Epithelial cell of prostate (primary cell): Measurements from ENCODE around the gene PARVB.

Source experiments
- DNase-seq: peaks from one replicate; pipeline ENCODE4 v3.0.0-alpha.2; 2011; ENCODE audit warnings: low read depth, low spot score
- H3K27ac ChIP-seq: fragments of 450-650 bp; 2 replicates; pipeline ENCODE4 v1.5.1; 2017; ENCODE audit warnings: mild to moderate bottlenecking

The PARVB gene

DNA sequence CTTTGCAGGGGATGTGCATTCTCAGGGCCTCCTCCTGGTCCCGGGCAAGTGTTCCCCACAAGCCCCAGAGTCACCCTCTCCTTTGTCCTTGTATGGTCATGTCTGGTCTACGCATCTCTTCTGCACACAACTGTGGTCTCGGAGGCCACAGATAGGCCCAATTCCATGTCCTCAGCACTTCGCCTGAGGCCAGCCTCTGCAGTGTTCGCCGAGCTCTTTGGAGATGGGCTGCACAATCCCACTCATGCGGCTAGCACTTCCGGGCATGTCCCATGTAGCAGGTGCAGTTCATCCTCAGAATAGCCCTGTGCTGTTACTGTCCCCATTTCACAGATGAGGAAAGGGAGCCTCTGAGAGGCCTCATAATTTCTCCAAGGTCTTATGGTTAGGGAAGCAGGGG lies 164.2 kb downstream of the PARVB start:
- DNase-seq: no peak
- no peak overlapping the region for H3K27ac ChIP-seq

- H3K27ac ChIP-seq: no peak overlapping the region
- no peak for DNase-seq
Measured at GRCh38 chr22:44188986-44189630, 165.0 kb downstream of the PARVB start.

DNA sequence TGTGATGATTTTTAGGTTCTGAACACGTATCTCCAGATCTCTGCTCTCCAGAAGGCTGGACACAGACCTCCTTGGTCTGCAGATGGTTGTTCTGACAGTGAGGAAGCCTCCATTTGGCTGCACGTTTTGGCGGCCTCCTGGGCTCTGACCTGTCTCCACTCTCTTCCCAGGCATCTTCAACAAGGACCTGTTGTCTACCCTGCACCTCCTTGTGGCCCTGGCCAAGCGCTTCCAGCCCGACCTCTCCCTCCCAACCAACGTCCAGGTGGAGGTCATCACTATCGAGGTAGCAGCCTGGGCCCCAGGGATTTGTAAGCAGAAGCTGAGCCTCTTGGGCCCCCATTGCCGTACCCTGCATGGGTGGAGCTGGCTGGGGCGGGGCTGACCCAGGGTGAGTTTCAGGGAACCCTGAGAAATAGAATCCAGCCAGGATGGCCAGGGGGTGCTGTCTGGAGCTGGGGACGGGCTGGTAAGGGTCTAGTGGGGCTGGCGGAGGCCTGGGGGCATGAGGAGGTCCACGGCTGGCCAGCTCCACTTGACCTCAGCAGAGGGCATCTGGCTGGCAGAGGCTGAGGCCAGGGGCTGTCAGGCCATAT lies 166.4 kb downstream of the PARVB start:
- no peak for DNase-seq
- no peak overlapping the region for H3K27ac ChIP-seq

- H3K27ac ChIP-seq: no peak overlapping the region
- DNase-seq: no peak
Measured at GRCh38 chr22:44191036-44191454, 166.9 kb downstream of the PARVB start.

GRCh38 chr22:44192098-44192815 lies 168.2 kb downstream of the PARVB start:
- H3K27ac ChIP-seq: no peak overlapping the region

DNA sequence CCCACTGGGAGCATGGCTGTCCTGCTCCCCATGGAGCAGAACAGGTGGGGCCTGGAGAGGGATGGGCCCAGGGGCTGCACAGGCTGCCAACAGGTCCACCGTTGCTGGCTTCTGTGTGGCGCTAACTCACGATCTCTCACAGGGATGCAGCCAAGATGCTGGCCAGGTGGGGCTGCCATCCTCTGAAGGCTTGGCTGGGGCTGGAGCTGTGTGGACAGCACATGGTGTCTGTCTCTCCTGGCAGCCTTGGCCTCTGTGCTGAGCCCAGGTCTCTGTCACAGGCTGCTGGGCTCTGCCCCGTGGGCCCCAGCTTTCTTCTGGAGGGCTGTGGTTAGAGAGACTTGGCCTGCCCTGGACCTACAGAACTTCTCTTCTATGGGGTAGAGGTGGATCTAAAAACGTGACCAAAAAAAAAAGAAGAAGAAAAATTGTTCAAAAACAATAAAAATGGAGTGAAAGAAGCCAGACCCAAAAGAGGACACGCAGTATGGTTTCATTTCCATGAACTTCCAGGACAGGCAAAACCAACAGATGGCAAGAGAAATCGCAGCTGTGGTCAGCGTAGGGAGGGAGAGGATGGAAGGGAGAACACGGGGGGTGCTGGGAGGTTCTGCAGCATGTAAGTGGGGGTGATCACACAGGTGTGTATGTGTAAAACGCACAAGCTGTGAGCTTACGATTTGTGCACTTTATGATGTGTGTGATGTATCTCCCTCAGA lies 168.9 kb downstream of the PARVB start:
- DNase-seq: no peak
- no peak overlapping the region for H3K27ac ChIP-seq

More at GRCh38 chr22:44192098-44192815, 168.2 kb downstream of the PARVB start:
- no peak for DNase-seq

DNA sequence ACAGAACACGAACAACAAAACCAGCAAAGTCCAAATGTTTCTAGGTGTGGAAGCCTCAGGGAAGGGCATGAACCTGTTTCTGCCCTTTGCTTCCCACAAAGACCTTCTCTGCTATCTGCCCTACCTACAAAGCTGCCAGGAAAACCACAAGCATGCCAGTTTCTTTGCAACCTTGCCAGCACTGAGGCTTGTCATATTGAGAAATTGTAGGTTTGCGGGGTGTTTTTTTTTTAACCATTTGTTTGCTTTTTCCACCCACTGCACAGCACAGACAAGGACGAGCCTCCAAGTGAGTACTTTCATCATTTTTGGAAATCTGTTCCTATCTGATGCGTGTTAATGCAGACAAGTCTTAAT lies 169.4 kb downstream of the PARVB start:
- H3K27ac ChIP-seq: no peak overlapping the region
- DNase-seq: peak; percentile 20

DNA sequence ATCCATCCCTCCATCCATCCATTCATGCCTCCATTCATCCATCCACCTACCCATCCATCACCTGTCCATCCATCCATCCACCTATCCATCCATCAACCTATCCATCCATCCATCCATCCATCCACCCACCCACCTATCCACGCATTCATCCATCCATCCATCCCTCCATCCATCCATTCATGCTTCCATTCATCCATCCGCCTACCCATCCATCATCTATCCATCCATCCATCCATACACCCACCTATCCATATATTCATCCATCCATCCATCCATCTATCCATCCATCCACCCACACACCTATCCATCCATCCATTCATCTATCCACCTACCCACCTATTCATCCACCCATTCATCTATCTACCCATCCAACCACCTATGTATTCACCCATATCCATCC lies 170.5 kb downstream of the PARVB start:
- no peak overlapping the region for H3K27ac ChIP-seq
- no peak for DNase-seq

GRCh38 chr22:44195189-44195871 lies 171.2 kb downstream of the PARVB start:
- no peak overlapping the region for H3K27ac ChIP-seq
- no peak for DNase-seq

DNA sequence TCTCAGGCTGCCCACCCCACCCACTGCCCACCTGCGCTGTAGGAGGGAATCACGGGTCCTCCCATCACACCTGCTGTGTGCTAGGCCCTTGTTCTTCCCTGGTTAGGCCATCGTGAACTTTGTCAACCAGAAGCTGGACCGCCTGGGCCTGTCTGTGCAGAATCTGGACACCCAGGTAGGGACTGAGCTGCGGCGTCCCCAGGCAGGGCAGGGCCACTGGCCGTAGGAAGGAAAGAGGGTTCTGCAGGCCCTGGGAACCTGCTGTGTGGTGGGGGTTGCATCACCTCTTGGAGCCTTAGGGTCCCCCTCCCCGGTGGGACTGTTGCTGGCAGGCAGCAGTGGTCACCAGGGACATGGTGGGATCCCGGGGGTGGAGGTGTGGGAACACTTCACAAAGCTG lies 172.1 kb downstream of the PARVB start:
- H3K27ac ChIP-seq: no peak overlapping the region
- DNase-seq: no peak

- no peak for DNase-seq
- no peak overlapping the region for H3K27ac ChIP-seq
Measured at GRCh38 chr22:44196731-44197131, 172.6 kb downstream of the PARVB start.

DNA sequence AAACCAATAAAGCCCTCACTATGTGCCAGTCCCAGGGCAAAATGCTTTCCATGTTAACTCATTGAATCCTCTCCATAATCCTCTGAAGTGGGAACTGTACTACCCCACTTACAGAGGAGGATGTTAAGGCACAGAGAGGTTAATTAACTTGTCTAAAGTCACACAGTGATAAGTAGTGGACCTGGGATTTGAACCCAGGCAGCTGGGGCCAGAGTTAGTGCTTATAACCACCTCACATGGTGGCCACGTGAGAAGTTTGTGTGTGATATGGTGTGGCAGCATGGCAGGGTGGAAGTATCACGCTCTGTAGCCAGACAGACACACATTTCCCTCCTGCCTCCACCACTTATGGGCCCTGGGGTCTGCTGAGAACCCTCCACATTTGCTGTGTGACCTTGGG lies 173.2 kb downstream of the PARVB start:
- DNase-seq: no peak
- no peak overlapping the region for H3K27ac ChIP-seq

DNA sequence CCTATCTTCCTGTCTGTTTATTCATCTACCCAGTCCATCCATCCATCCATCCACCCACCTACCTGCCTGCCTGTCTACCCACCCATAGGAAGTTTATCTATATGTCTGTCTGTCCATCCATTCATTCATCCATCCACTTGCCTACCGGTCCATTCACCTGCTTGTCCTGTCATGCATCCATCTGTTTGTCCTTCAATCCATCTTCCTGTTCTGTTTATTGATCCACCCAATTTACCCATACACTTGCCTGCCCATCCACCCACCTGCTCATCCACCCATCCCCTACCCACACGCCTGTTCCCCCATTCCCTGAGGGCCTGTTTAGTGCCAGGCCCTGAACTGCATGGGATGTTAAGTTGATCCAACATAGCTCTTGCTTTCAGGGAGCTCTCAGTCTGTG lies 175.1 kb downstream of the PARVB start:
- no peak overlapping the region for H3K27ac ChIP-seq
- no peak for DNase-seq

GRCh38 chr22:44199866-44200265 lies 175.8 kb downstream of the PARVB start:
- H3K27ac ChIP-seq: no peak overlapping the region
- DNase-seq: no peak

DNA sequence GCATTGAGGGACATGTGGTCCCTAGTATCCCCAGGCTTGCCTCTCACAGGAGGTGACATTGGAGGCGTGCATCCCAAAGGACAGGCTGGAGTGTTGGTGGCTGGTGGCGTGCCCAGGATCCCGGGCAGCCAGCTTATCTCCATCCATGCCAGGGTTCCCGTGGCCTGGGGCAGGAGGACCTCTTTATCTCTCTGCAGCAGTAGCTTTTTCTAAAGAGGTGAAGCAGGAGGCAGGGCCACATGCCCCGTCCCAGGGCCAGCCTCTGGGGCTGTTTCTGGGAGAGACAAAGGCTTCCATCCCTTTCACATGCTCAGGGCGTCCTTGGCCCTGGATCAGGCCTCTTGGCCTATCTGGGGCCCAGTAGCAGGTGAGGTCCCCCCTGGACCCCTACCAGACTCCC lies 176.3 kb downstream of the PARVB start:
- no peak for DNase-seq

GRCh38 chr22:44200855-44201550 lies 176.9 kb downstream of the PARVB start:
- DNase-seq: no peak
- H3K27ac ChIP-seq: no peak overlapping the region

More for the DNA sequence above, 176.3 kb downstream of the PARVB start:
- H3K27ac ChIP-seq: no peak overlapping the region

DNA sequence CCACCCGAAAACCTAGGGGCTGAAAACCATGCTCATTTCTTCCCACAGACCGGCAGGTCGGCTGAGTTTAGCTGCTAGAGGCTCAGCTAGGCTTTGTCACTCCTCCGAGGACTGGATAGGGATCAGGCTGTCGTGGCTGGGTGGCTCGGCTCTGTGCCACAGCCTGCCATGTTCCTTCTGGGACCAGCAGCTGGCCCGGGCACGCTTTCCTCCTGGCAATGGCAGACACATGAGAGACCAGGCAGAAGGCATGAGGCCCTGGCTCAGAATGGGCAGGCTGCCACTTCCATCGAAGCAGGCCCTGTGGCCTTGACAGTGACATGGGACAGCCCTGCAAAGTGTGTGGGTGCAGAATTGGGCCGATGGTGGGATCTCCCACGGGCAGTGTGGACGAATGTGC lies 177.6 kb downstream of the PARVB start:
- DNase-seq: no peak
- no peak overlapping the region for H3K27ac ChIP-seq

- DNase-seq: no peak
Measured at GRCh38 chr22:44202261-44202789, 178.2 kb downstream of the PARVB start.

DNA sequence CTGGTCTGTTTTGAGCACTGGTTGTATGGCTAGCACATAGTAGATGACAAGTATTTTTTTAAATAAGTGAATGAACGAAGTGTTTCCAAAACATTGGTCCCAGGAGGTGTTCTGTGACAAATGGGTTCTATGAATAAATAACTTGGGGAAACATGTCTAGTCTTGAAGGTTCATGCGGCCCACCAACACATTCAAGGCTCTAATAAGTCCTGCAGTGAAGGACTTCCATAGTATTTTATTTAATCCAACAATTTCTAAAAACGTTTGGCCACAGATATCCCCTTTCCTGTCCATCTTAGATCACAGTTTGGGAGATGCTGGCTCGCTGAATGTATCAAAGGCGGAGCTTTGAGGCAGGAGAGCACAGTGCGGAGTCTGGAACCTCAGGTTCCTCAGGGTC lies 179.1 kb downstream of the PARVB start:
- H3K27ac ChIP-seq: no peak overlapping the region
- DNase-seq: no peak

More at GRCh38 chr22:44202261-44202789, 178.2 kb downstream of the PARVB start:
- H3K27ac ChIP-seq: no peak overlapping the region
